BLaER1 treated with 17β-estradiol and CSF1 and Interleukin-3, amounts not matched to agents 10 nM and 100 nM (cell line): Measurements from ENCODE around the gene TMPRSS3.

Experiments
- H3K27ac ChIP-seq, 11 experiments: shearing (Covaris generic); formaldehyde crosslinking; 2 replicates each; pipeline ENCODE4 v1.8.1; 2022
- H3K27me3 ChIP-seq, 11 experiments: shearing (Covaris generic); formaldehyde crosslinking; 2 replicates each; pipeline ENCODE4 v1.8.1; 2022
- H3K36me3 ChIP-seq, 11 experiments: shearing (Covaris generic); formaldehyde crosslinking; 2 replicates each; pipeline ENCODE4 v1.8.1; 2022
- H3K4me1 ChIP-seq, 10 experiments: shearing (Covaris generic); formaldehyde crosslinking; 2 replicates each; pipeline ENCODE4 v1.8.1; 2022
- H3K4me2 ChIP-seq, 11 experiments: shearing (Covaris generic); formaldehyde crosslinking; 2 replicates each; pipeline ENCODE4 v1.8.1; 2022
- H3K4me3 ChIP-seq, 10 experiments: shearing (Covaris generic); formaldehyde crosslinking; 2 replicates each; pipeline ENCODE4 v1.8.1; 2022
- H3K9ac ChIP-seq, 11 experiments: shearing (Covaris generic); formaldehyde crosslinking; 2 replicates each; pipeline ENCODE4 v1.8.1; 2022
- H3K9me3 ChIP-seq, 11 experiments: shearing (Covaris generic); formaldehyde crosslinking; replicated peaks in 1 of 11; 2 replicates each; pipeline ENCODE4 v1.8.1; 2022
- H4K20me1 ChIP-seq, 11 experiments: shearing (Covaris generic); formaldehyde crosslinking; 2 replicates each; pipeline ENCODE4 v1.8.1; 2022
- Cebpa-rat ChIP-seq, 11 experiments: shearing (Covaris generic); IDR thresholded peaks; 2 replicates each; pipeline ENCODE4 v1.8.1; 2022

Gene TMPRSS3

GRCh38 chr21:42425591-42425990 lies 29.7 kb upstream of the TMPRSS3 start:
- H3K27ac ChIP-seq = peak overlapping the region in 6 of 11 experiments; percentile 56 to 91 (median 75); a peak in 13 of 22 replicates
- H3K4me2 ChIP-seq = peak overlapping the region; percentile 72 to 98 (median 86)
- H3K36me3 ChIP-seq = no peaks in the 10 kb centered on the region; a peak in 1 of 22 replicates
- H3K4me1 ChIP-seq = peaks cover 30 to 70% (median 55%) of the 10 kb centered on the region in 10 experiments
- H3K9me3 ChIP-seq = peaks cover 11 to 17% (median 15%) of the 10 kb centered on the region in 11 experiments; a peak in 21 of 22 replicates
- peaks cover 0 to 38% (median 4%) of the 10 kb centered on the region in 11 experiments; a peak in 9 of 22 replicates for H3K27me3 ChIP-seq
- peak overlapping the region in 6 of 10 experiments; percentile 15 to 42 (median 32); a peak in 8 of 20 replicates for H3K4me3 ChIP-seq
- TF ChIP-seq Cebpa-rat (IDR thresholded peaks at IDR 0.05) = no peak
- H4K20me1 ChIP-seq = peaks cover 0 to 13% (median 0%) of the 10 kb centered on the region in 11 experiments; a peak in 8 of 22 replicates
- peak overlapping the region in 6 of 11 experiments; percentile 3 to 69 (median 60); a peak in 9 of 22 replicates for H3K9ac ChIP-seq

- Histone ChIP-seq H3K4me1 (peaks cover 30 to 72% (median 55%) of the 10 kb centered on the region in 10 experiments), H4K20me1 (peaks cover 0 to 13% (median 0%) of the 10 kb centered on the region in 11 experiments; a peak in 8 of 22 replicates), H3K9ac (peak overlapping the region in 8 of 11 experiments; percentile 18 to 69 (median 50); a peak in 14 of 22 replicates), H3K36me3 (no peaks in the 10 kb centered on the region; a peak in 1 of 22 replicates), H3K9me3 (peaks cover 12 to 23% (median 19%) of the 10 kb centered on the region in 11 experiments), H3K4me2 (peak overlapping the region; percentile 72 to 98 (median 86)), H3K27me3 (peaks cover 0 to 38% (median 4%) of the 10 kb centered on the region in 11 experiments; a peak in 9 of 22 replicates), H3K4me3 (peak overlapping the region in 8 of 10 experiments; percentile 10 to 52 (median 32); a peak in 8 of 20 replicates), H3K27ac (peak overlapping the region in 9 of 11 experiments; percentile 10 to 91 (median 66); a peak in 17 of 22 replicates)
- peak in 8 of 11 experiments; percentile 27 to 91 (median 72); a peak in 12 of 22 replicates for TF ChIP-seq Cebpa-rat (IDR thresholded peaks at IDR 0.05)
These were observed 29.2 kb upstream of the TMPRSS3 start for GRCh38 chr21:42424914-42425541.

- no peak for TF ChIP-seq Cebpa-rat (IDR thresholded peaks at IDR 0.05)
- H3K27me3 ChIP-seq = peaks cover 0 to 33% (median 4%) of the 10 kb centered on the region in 11 experiments; a peak in 9 of 22 replicates
- H3K9me3 ChIP-seq = peaks cover 18 to 34% (median 30%) of the 10 kb centered on the region in 11 experiments
- H3K4me3 ChIP-seq = no peak overlapping the region
- peaks cover 30 to 71% (median 55%) of the 10 kb centered on the region in 10 experiments for H3K4me1 ChIP-seq
- H4K20me1 ChIP-seq = peaks cover 0 to 13% (median 0%) of the 10 kb centered on the region in 11 experiments; a peak in 8 of 22 replicates
- peak overlapping the region in 4 of 11 experiments; percentile 60 to 69 (median 62); a peak in 4 of 22 replicates for H3K9ac ChIP-seq
- H3K4me2 ChIP-seq = peak overlapping the region; percentile 11 to 98 (median 86); a peak in 18 of 22 replicates
- H3K27ac ChIP-seq = peak overlapping the region in 5 of 11 experiments; percentile 56 to 91 (median 78); a peak in 6 of 22 replicates
- no peaks in the 10 kb centered on the region; a peak in 1 of 22 replicates for H3K36me3 ChIP-seq
These were observed 27.8 kb upstream of the TMPRSS3 start for GRCh38 chr21:42423685-42424084.

GRCh38 chr21:42423197-42423675 lies 27.4 kb upstream of the TMPRSS3 start:
- Histone ChIP-seq H3K27ac (no peak overlapping the region), H3K9me3 (peaks cover 18 to 34% (median 30%) of the 10 kb centered on the region in 11 experiments), H3K9ac (no peak overlapping the region), H4K20me1 (peaks cover 0 to 13% (median 0%) of the 10 kb centered on the region in 11 experiments; a peak in 8 of 22 replicates), H3K4me1 (peaks cover 30 to 71% (median 55%) of the 10 kb centered on the region in 10 experiments), H3K36me3 (no peaks in the 10 kb centered on the region; a peak in 1 of 22 replicates), H3K4me2 (peak overlapping the region; percentile 11 to 98 (median 86); a peak in 19 of 22 replicates), H3K4me3 (no peak overlapping the region), H3K27me3 (peaks cover 0 to 28% (median 4%) of the 10 kb centered on the region in 11 experiments; a peak in 9 of 22 replicates)
- no peak for TF ChIP-seq Cebpa-rat (IDR thresholded peaks at IDR 0.05)

GRCh38 chr21:42421018-42421793 lies 25.4 kb upstream of the TMPRSS3 start:
- Histone ChIP-seq H3K27ac (no peak overlapping the region), H3K9ac (no peak overlapping the region), H3K4me3 (no peak overlapping the region), H4K20me1 (peaks cover 0 to 13% (median 0%) of the 10 kb centered on the region in 11 experiments; a peak in 8 of 22 replicates), H3K4me1 (peaks cover 30 to 66% (median 38%) of the 10 kb centered on the region in 10 experiments), H3K9me3 (peaks cover 18 to 34% (median 30%) of the 10 kb centered on the region in 11 experiments), H3K27me3 (peaks cover 0 to 9% (median 0%) of the 10 kb centered on the region in 11 experiments; a peak in 5 of 22 replicates), H3K36me3 (no peaks in the 10 kb centered on the region; a peak in 1 of 22 replicates), H3K4me2 (peak overlapping the region in 6 of 11 experiments; percentile 0 to 46 (median 12); a peak in 8 of 22 replicates)
- no peak for TF ChIP-seq Cebpa-rat (IDR thresholded peaks at IDR 0.05)

GRCh38 chr21:42419845-42420244 lies 24.0 kb upstream of the TMPRSS3 start:
- Histone ChIP-seq H3K9me3 (peaks cover 18 to 34% (median 30%) of the 10 kb centered on the region in 11 experiments), H3K36me3 (no peaks in the 10 kb centered on the region; a peak in 1 of 22 replicates), H3K4me3 (no peak overlapping the region), H3K27ac (no peak overlapping the region), H3K9ac (no peak overlapping the region), H3K4me2 (no peak overlapping the region), H4K20me1 (peaks cover 0 to 3% (median 0%) of the 10 kb centered on the region in 11 experiments; a peak in 3 of 22 replicates), H3K4me1 (peaks cover 24 to 66% (median 36%) of the 10 kb centered on the region in 10 experiments), H3K27me3 (peaks cover 0 to 9% (median 0%) of the 10 kb centered on the region in 11 experiments; a peak in 5 of 22 replicates)
- TF ChIP-seq Cebpa-rat (IDR thresholded peaks at IDR 0.05) = no peak

- no peak overlapping the region for H3K4me2 ChIP-seq
- H3K9ac ChIP-seq = no peak overlapping the region
- H3K36me3 ChIP-seq = no peaks in the 10 kb centered on the region; a peak in 1 of 22 replicates
- no peaks in the 10 kb centered on the region for H4K20me1 ChIP-seq
- no peak overlapping the region for H3K4me3 ChIP-seq
- peaks cover 18 to 34% (median 30%) of the 10 kb centered on the region in 11 experiments for H3K9me3 ChIP-seq
- peaks cover 0 to 9% (median 0%) of the 10 kb centered on the region in 11 experiments; a peak in 5 of 22 replicates for H3K27me3 ChIP-seq
- TF ChIP-seq Cebpa-rat (IDR thresholded peaks at IDR 0.05) = no peak
- peaks cover 20 to 60% (median 28%) of the 10 kb centered on the region in 10 experiments for H3K4me1 ChIP-seq
- H3K27ac ChIP-seq = no peak overlapping the region
These were observed 23.0 kb upstream of the TMPRSS3 start for GRCh38 chr21:42418886-42419285.

GRCh38 chr21:42417533-42417932 lies 21.7 kb upstream of the TMPRSS3 start:
- H3K4me3 ChIP-seq = no peak overlapping the region
- no peak overlapping the region for H3K27ac ChIP-seq
- no peak overlapping the region for H3K4me2 ChIP-seq
- H4K20me1 ChIP-seq = peaks cover 0 to 7% (median 0%) of the 10 kb centered on the region in 11 experiments; a peak in 1 of 22 replicates
- peaks cover 18 to 34% (median 30%) of the 10 kb centered on the region in 11 experiments for H3K9me3 ChIP-seq
- no peak for TF ChIP-seq Cebpa-rat (IDR thresholded peaks at IDR 0.05)
- H3K27me3 ChIP-seq = peaks cover 0 to 8% (median 0%) of the 10 kb centered on the region in 11 experiments; a peak in 7 of 22 replicates
- peaks cover 12 to 49% (median 17%) of the 10 kb centered on the region in 10 experiments; a peak in 18 of 20 replicates for H3K4me1 ChIP-seq
- H3K9ac ChIP-seq = no peak overlapping the region
- H3K36me3 ChIP-seq = no peaks in the 10 kb centered on the region; a peak in 1 of 22 replicates
